ENCODE results near the gene FARSA. TPM values are rescaled to one million over a fixed set of nuclear protein-coding genes. Genes with fewer than 3 reads are reported as not detected.

FARSA gene
- total and polyA plus RNA-seq, 2 donors (not counting 1 experiment from before 2014, with no cell fraction given), result 26.4 to 50.1 TPM

GRCh38 chr19:12965812-12966135 is 32.3 kb upstream of the FARSA start:
- Histone ChIP-seq H3K4me1 (ENCODE audit: control insufficient read depth in 2 of 2, insufficient read depth in 2 of 2, low read length in 2 of 2) (peaks cover 4 to 10% of the 10 kb centered on the region in 2 donors), H3K27ac (ENCODE audit: low read length in 2 of 2) (no peak overlapping the region), H3K9ac (ENCODE audit: low read length) (peak overlapping the region; percentile 64), H3K27me3 (replicated peaks in 1 of 4; ENCODE audit: control extremely low read depth in 1 of 4, control insufficient read depth in 3 of 4, insufficient read depth in 4 of 4, low read length in 3 of 4) (no peaks in the 10 kb centered on the region), H3K36me3 (replicated peaks in 1 of 2; ENCODE audit: control extremely low read depth in 1 of 2, control insufficient read depth in 1 of 2, extremely low read depth in 1 of 2, insufficient read depth in 2 of 2, low read length in 1 of 2) (no peaks in the 10 kb centered on the region), H4K20me1 (ENCODE audit: control insufficient read depth, insufficient read depth, low read length, poor library complexity, severe bottlenecking) (no peaks in the 10 kb centered on the region), H2AFZ (ENCODE audit: insufficient read depth, low read depth, low read length, poor library complexity, severe bottlenecking) (peak overlapping the region; percentile 82), H3K9me3 (ENCODE audit: control extremely low read depth in 1 of 3, control insufficient read depth in 2 of 3, insufficient read depth in 1 of 3, low read length in 2 of 3) (no peaks in the 10 kb centered on the region), H3K79me2 (ENCODE audit: control insufficient read depth, insufficient read depth, low read length) (no peaks in the 10 kb centered on the region), H3K4me2 (replicated peaks; ENCODE audit: low read depth, low read length, poor library complexity, severe bottlenecking) (peak overlapping the region; percentile 96), H3K4me3 (ENCODE audit: control extremely low read depth in 1 of 5, extremely low read depth in 1 of 5, insufficient read depth in 1 of 5, low read depth in 2 of 5, low read length in 4 of 5) (peak overlapping the region in 2 of 5 experiments; percentile 30 to 52)
- intact Hi-C loops (cut with micrococcal nuclease), result loop anchor here (1.0 kb wide), 5 partner anchors 8 to 80 kb away; partner anchors contain the start of genes CALR, GADD45GIP1 and SYCE2
- DNase-seq (no peak), ATAC-seq (ENCODE audit: low read depth) (no peak)
- H3K9me3 Mint-ChIP-seq (ENCODE audit: insufficient read depth), result no peaks in the 10 kb centered on the region
- peak overlapping the region; percentile 81 for H3K4me3 Mint-ChIP-seq
- H3K27me3 Mint-ChIP-seq, result no peaks in the 10 kb centered on the region
- ChIA-PET CTCF (interaction anchor here (0.6 to 5.4 kb wide), 58 partner anchors 8 to 1719 kb away, joined by 3 to 75 read pairs (median 5); partner anchors contain the start of genes CALR, DNASE2, FARSA and GADD45GIP1), POLR2A (interaction anchor here (0.8 to 1.6 kb wide), 4 partner anchors 11 to 131 kb away, joined by 3 to 10 read pairs (median 10); no protein-coding TSS in a partner anchor)
- H3K4me1 Mint-ChIP-seq, result peaks cover 6% of the 10 kb centered on the region
- TF ChIP-seq CTCF (IDR thresholded peaks at IDR 0.05) (no peak), EZH2 (IDR thresholded peaks at IDR 0.05; ENCODE audit: borderline replicate concordance, insufficient read depth, low read depth, low read length, poor library complexity, severe bottlenecking) (no peak)
- H3K27ac Mint-ChIP-seq, result peak overlapping the region; percentile 50
- 84% methylated on average over 5 of the region's 8 CpGs for WGBS (ENCODE audit: insufficient coverage)

Data from B cell (primary cell).